Measurements from ENCODE around the gene LDLRAP1.

- TF ChIP-seq, protein P1, sequence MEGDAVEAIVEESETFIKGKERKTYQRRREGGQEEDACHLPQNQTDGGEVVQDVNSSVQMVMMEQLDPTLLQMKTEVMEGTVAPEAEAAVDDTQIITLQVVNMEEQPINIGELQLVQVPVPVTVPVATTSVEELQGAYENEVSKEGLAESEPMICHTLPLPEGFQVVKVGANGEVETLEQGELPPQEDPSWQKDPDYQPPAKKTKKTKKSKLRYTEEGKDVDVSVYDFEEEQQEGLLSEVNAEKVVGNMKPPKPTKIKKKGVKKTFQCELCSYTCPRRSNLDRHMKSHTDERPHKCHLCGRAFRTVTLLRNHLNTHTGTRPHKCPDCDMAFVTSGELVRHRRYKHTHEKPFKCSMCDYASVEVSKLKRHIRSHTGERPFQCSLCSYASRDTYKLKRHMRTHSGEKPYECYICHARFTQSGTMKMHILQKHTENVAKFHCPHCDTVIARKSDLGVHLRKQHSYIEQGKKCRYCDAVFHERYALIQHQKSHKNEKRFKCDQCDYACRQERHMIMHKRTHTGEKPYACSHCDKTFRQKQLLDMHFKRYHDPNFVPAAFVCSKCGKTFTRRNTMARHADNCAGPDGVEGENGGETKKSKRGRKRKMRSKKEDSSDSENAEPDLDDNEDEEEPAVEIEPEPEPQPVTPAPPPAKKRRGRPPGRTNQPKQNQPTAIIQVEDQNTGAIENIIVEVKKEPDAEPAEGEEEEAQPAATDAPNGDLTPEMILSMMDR (IDR thresholded peaks at IDR 0.05): no peak
- no peak for TF ChIP-seq EZH2 (IDR thresholded peaks at IDR 0.05)
Observed at GRCh38 chr1:25545767-25546166, 2.4 kb downstream of the LDLRAP1 start.
